Measurements from ENCODE around the gene PPTC7. TPM values are rescaled to one million over a fixed set of nuclear protein-coding genes. Genes with fewer than 3 reads are reported as not detected.
"Not testable (repeated sequence)": the region's sequence is repeated elsewhere in the genome, so short reads cannot be mapped to it uniquely, and the experiment has no call there.

PPTC7 gene
- total RNA-seq, 3 donors from 2014 or later = 74.2 to 76.4 (median 74.4) TPM

DNA sequence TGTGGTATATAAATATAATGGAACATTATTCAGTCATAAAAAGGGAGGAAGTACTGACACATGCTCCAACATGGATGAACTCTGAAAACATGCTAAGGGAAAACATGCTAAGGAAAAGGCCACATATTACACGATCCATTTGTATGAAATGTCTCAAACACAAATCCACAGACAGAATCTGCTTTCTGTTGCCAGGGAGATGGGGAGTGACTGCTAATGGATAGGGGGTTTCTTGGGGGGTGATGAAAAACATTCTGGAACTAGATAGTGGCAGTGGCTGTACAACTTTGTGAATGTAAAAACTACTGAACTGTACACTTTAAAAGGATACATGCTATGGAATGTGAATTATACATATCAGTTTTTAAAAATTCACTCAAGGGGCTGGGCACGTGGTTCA is 6.6 kb downstream of the PPTC7 start:
- DNase-seq (no peak), ATAC-seq (no peak)
- H3K27me3 Mint-ChIP-seq (ENCODE audit: low read depth) = no peaks in the 10 kb centered on the region
- H3K4me3 Mint-ChIP-seq = peak overlapping the region; percentile 42
- H3K9me3 Mint-ChIP-seq = peaks cover 3% of the 10 kb centered on the region
- H3K4me1 Mint-ChIP-seq (ENCODE audit: low read depth) = peaks cover 78% of the 10 kb centered on the region
- H3K36me3 Mint-ChIP-seq (ENCODE audit: insufficient read depth) = peaks cover 14% of the 10 kb centered on the region

DNA sequence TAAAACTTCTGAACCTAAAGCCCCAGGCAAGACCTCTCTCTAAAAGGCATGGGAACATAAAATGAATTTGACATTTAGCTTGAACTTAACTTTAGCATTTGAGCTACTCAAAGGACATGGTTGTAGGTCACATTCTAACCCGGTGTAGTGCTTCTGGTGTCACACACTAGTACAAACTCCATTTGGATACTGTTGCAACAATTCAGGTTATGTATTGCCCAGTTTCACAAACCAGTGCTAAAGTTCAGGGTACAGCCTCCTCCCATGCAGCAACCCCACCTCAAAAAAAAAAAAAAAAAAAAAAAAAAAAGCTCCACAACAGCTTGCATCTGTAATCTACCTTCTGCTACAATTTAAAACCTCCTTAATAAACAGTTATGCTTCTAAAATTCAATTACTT is 7.8 kb downstream of the PPTC7 start:
- peaks cover 11% of the 10 kb centered on the region for H3K36me3 Mint-ChIP-seq (ENCODE audit: insufficient read depth)
- no peak for DNase-seq
- H3K4me3 Mint-ChIP-seq = no peak overlapping the region
- peaks cover 3% of the 10 kb centered on the region for H3K9me3 Mint-ChIP-seq
- H3K4me1 Mint-ChIP-seq (ENCODE audit: low read depth) = peaks cover 66% of the 10 kb centered on the region
- H3K27me3 Mint-ChIP-seq (ENCODE audit: low read depth) = no peaks in the 10 kb centered on the region
- ATAC-seq = no peak

DNA sequence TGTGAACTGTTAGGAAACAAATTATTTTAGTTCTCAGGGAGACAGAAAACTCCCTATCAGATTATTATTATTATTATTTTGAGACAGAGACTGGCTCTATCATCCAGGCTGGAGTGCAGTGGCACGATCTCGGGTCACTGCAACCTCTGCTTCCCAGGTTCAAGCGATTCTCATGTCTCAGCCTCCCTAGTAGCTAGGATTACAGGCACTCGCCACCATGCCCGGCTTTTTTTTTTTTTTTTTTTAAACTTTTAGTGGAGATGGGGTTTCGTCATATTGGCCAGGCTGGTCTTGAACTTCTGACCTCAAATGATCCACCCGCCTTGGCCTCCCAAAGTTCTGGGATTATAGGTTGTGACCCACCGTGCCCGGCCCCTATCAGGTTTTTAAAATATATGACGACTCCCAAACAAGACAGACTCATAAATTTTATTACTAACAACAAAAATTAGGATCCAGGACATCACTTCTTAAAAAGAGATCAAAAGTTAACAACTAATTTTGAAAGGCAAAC is 8.3 kb downstream of the PPTC7 start:
- not testable (repeated sequence) for H3K4me3 Mint-ChIP-seq; H3K9me3 Mint-ChIP-seq; DNase-seq; H3K27me3 Mint-ChIP-seq (ENCODE audit: low read depth); ATAC-seq
- peaks cover 12% of the 10 kb centered on the region for H3K36me3 Mint-ChIP-seq (ENCODE audit: insufficient read depth)
- H3K4me1 Mint-ChIP-seq (ENCODE audit: low read depth) = peaks cover 61% of the 10 kb centered on the region

DNA sequence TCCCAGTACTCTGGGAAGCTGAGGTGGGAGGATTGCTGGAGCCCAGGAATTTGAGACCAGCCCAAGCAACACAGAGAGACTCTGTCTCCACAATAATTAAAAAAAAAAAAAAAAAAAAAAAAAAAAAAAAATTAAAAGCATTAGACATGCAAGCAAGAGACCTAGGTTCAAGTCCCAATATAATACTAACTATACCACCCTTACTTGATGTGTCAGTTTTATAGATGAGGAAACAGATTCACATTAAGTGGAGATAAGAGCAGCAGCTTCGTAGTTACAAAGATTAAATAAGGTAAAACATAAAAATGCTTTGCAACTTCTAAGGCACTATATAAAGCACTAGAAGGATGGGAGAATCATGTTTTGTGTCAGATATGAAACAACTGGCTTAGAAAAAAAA is 9.1 kb downstream of the PPTC7 start:
- H3K9me3 Mint-ChIP-seq = peaks cover 7% of the 10 kb centered on the region
- peaks cover 55% of the 10 kb centered on the region for H3K4me1 Mint-ChIP-seq (ENCODE audit: low read depth)
- H3K27me3 Mint-ChIP-seq (ENCODE audit: low read depth) = no peaks in the 10 kb centered on the region
- DNase-seq (no peak), ATAC-seq (no peak)
- H3K36me3 Mint-ChIP-seq (ENCODE audit: insufficient read depth) = peaks cover 16% of the 10 kb centered on the region
- no peak overlapping the region for H3K4me3 Mint-ChIP-seq

DNA sequence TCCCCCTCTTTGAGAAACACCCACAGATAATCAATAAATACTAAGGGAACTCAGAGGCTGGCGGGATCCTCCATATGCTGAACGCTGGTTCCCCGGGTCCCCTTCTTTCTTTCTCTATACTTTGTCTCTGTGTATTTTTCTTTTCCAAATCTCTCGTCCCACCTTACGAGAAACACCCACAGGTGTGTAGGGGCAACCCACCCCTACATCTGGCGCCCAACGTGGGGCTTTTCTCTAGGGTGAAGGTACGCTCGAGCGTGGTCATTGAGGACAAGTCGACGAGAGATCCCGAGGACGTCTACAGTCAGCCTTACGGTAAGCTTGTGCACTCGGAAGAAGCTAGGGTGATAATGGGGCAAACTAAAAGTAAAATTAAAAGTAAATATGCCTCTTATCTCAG is 12.3 kb downstream of the PPTC7 start:
- not testable (repeated sequence) for ATAC-seq
- peaks cover 18% of the 10 kb centered on the region for H3K36me3 Mint-ChIP-seq (ENCODE audit: insufficient read depth)
- H3K4me1 Mint-ChIP-seq (ENCODE audit: low read depth) = peaks cover 54% of the 10 kb centered on the region

DNA sequence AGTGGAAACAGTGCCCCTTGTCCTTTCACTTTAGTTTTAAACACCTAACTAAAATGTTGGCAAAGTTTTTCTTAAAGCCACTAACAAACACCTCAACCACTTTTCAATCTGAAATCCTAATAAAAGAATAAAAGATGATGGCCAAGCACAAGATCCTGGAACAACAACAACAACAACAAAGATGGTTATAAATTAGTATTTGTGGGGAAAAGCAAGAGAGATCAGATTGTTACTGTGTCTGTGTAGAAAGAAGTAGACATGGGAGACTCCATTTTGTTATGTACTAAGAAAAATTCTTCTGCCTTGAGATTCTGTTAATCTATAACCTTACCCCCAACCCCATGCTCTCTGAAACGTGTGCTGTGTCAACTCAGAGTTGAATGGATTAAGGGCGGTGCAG is 13.3 kb downstream of the PPTC7 start:
- ATAC-seq; H3K9me3 Mint-ChIP-seq; DNase-seq; H3K27me3 Mint-ChIP-seq (ENCODE audit: low read depth); H3K4me3 Mint-ChIP-seq: not testable (repeated sequence)
- Mint-ChIP-seq H3K4me1 (ENCODE audit: low read depth) (peaks cover 55% of the 10 kb centered on the region), H3K36me3 (ENCODE audit: insufficient read depth) (peaks cover 18% of the 10 kb centered on the region)

More for the DNA sequence above, 12.3 kb downstream of the PPTC7 start:
- not testable (repeated sequence) for DNase-seq; H3K27me3 Mint-ChIP-seq (ENCODE audit: low read depth); H3K9me3 Mint-ChIP-seq; H3K4me3 Mint-ChIP-seq

DNA sequence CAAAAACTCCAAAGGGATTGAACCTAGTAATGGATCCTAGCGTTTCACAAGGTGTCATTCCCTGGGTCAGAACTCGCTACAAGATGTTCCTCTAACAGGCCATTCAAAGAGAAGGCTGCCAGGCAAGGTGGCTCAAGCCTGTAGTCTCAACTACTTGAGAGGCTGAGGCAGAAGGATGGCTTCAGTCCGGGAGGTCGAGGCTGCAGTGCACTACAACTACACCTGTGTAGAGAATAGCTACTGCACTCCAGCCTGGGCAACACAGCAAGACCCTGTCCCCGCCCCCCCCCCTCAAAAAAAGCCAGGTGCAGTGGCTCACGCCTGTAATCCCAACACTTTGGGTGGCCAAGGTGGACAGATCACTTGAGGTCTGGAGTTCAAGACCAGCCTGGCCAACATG is 14.4 kb downstream of the PPTC7 start:
- peaks cover 18% of the 10 kb centered on the region for H3K36me3 Mint-ChIP-seq (ENCODE audit: insufficient read depth)

DNA sequence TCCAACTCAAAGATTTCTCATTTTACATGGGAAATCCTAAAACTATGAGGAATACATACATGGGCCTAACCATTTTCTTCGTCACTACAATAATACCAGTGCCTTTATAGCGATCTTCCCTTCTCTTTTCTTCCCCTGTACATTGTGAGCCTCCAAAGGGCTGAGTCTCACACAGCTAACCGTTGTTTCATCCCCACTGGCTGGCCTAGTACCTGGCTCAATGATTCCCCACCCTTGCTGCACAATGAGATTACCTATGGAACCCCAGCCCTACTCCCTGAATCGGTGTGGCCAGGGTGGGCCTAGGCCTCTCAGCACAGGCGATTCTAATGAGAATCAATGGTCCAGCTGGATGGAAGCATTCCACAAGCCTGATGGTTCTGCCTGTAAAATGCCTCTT is 16.1 kb downstream of the PPTC7 start:
- peaks cover 14% of the 10 kb centered on the region for H3K36me3 Mint-ChIP-seq (ENCODE audit: insufficient read depth)
- peaks cover 57% of the 10 kb centered on the region for H3K4me1 Mint-ChIP-seq (ENCODE audit: low read depth)
- no peaks in the 10 kb centered on the region for H3K27me3 Mint-ChIP-seq (ENCODE audit: low read depth)
- no peak overlapping the region for H3K4me3 Mint-ChIP-seq
- H3K9me3 Mint-ChIP-seq = peaks cover 9% of the 10 kb centered on the region
- no peak for DNase-seq
- no peak for ATAC-seq

More for the DNA sequence above, 14.4 kb downstream of the PPTC7 start:
- no peaks in the 10 kb centered on the region for H3K27me3 Mint-ChIP-seq (ENCODE audit: low read depth)
- no peak overlapping the region for H3K4me3 Mint-ChIP-seq
- DNase-seq = no peak
- no peak for ATAC-seq
- peaks cover 9% of the 10 kb centered on the region for H3K9me3 Mint-ChIP-seq
- H3K4me1 Mint-ChIP-seq (ENCODE audit: low read depth) = peaks cover 56% of the 10 kb centered on the region

DNA sequence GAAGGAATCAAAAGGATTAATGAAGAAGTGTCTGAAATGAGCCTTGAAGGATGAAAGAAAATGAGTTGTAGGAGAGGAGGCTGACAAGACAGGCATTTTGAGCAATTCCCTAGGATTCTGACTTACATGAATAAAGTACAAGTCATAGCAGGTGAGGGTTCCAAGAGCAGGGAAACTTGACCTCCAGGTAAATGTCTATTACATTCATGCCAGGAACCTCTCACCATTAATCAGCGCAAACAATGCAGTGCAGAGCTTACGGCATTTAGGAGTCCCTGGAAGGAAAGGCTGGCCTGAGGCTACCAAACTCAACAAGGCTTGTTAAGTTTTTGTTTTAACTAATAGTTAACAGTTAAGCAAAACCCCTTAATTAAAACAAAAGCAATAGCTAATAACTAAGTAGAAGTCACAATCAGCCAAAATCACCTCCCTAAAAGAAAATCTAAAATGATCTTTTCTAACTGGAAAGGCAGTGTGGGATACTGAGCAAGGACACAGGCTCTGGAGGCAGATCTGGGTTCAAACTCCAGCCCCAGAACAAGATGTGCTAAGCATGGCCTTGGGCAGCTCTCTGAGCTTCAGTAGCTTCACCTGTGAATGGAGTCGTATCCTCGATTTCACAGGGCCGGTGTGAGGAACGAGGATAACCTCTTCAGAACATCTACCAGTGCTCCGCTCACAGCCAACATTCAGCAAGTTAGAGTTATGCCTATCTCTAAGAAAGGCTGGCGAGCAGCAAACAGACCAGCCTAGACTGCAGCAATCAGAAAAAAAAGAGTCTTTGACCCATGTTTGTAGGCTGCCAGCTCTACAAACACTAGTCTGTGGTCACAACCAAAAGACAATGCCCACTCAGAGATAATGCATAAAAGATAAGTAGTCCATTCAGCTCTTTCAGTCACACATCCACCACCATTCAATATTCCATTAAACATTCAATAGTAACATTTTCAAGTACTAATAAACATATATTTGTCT is 16.9 kb downstream of the PPTC7 start:
- peaks cover 14% of the 10 kb centered on the region for H3K36me3 Mint-ChIP-seq (ENCODE audit: insufficient read depth)
- DNase-seq (no peak), ATAC-seq (no peak)
- no peak overlapping the region for H3K4me3 Mint-ChIP-seq
- no peaks in the 10 kb centered on the region for H3K27me3 Mint-ChIP-seq (ENCODE audit: low read depth)
- peaks cover 65% of the 10 kb centered on the region for H3K4me1 Mint-ChIP-seq (ENCODE audit: low read depth)
- H3K9me3 Mint-ChIP-seq = peaks cover 9% of the 10 kb centered on the region

DNA sequence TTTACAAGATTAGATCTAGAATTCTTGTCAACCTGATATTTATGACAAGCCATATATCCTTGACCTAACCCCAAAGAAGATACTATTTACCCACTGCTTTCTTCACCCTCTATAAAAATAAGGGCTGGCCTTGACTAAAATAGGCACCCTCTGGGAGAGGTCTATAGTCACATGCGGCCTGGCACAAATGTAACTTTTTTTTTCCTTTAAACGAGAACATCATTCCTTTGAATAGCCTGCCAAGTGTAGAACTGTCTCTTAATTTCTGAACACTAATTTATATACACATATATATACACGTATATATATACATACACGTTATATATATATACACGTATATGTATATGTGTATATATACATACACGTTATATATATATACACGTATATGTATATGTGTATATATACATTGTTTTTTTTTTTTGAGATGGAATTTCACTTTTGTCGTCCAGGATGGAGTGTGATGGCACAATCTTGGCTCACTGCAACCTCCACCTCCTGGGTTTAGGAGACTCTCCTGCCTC is 18.6 kb downstream of the PPTC7 start:
- peaks cover 11% of the 10 kb centered on the region for H3K36me3 Mint-ChIP-seq (ENCODE audit: insufficient read depth)
- DNase-seq = no peak
- H3K9me3 Mint-ChIP-seq = peaks cover 5% of the 10 kb centered on the region
- H3K27me3 Mint-ChIP-seq (ENCODE audit: low read depth) = no peaks in the 10 kb centered on the region
- no peak overlapping the region for H3K4me3 Mint-ChIP-seq
- H3K4me1 Mint-ChIP-seq (ENCODE audit: low read depth) = peaks cover 74% of the 10 kb centered on the region
- no peak for ATAC-seq

DNA sequence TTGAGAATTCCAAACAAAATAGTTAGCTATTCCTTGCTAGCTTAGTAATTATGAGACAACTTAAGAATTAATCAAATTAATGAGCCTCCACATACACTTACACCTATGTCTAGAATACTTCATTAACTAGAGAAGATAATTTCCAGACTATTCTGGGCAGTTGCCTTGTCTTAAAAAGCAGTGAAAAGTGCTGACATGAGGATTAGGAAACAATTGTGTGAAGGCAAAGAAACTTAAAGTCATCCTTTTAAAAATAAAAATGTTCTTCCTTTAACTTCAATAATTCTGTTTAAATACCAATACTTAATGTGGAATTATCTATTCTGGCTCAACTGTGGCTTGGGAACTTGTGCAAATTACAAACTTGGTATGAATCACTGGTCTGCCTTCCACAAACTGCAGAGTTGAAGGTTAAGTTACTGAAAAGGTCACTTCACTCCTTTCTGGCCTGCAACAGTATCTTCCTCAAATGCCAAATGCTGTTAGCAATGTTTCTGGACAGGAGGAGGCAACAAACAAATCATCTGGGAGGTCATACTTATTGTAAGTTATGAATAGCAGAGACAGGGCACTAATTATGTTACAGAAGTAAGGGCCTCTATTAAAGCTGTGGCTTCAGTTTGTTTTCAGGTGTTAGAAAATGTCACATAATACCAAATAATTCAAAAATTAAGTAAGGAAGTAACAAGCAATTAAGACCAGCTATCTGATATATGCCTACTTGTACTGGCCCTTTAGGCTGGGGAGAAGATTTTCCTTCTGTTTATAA is 19.2 kb downstream of the PPTC7 start:
- Mint-ChIP-seq H3K9me3 (peaks cover 5% of the 10 kb centered on the region), H3K27me3 (ENCODE audit: low read depth) (no peaks in the 10 kb centered on the region), H3K4me3 (no peak overlapping the region), H3K36me3 (ENCODE audit: insufficient read depth) (peaks cover 8% of the 10 kb centered on the region), H3K4me1 (ENCODE audit: low read depth) (peaks cover 74% of the 10 kb centered on the region)
- DNase-seq = no peak
- no peak for ATAC-seq

DNA sequence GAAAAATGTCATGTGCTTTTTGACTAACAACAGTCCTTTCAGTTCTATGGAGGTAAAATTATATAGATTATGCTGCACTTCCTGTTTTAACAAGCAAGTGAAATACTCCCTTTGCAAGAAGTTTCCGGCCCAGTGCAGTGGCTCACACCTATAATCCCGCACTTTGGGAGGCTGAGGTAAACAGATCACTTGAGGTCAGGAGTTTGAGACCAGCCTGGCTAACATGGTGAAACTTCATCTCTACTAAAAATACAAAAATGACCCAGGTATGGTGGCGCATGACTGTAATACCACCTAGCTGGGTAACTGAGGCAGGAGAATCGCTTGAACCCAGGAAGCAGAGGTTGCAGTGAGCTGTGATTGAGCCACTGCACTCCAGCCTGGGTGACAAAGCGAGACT is 20.7 kb downstream of the PPTC7 start:
- not testable (repeated sequence) for H3K9me3 Mint-ChIP-seq; H3K36me3 Mint-ChIP-seq (ENCODE audit: insufficient read depth); H3K27me3 Mint-ChIP-seq (ENCODE audit: low read depth)
- H3K4me3 Mint-ChIP-seq = peak overlapping the region; percentile 59
- ATAC-seq (peak; percentile 51 to 80), DNase-seq (peak; percentile 17)
- peaks cover 72% of the 10 kb centered on the region for H3K4me1 Mint-ChIP-seq (ENCODE audit: low read depth)

DNA sequence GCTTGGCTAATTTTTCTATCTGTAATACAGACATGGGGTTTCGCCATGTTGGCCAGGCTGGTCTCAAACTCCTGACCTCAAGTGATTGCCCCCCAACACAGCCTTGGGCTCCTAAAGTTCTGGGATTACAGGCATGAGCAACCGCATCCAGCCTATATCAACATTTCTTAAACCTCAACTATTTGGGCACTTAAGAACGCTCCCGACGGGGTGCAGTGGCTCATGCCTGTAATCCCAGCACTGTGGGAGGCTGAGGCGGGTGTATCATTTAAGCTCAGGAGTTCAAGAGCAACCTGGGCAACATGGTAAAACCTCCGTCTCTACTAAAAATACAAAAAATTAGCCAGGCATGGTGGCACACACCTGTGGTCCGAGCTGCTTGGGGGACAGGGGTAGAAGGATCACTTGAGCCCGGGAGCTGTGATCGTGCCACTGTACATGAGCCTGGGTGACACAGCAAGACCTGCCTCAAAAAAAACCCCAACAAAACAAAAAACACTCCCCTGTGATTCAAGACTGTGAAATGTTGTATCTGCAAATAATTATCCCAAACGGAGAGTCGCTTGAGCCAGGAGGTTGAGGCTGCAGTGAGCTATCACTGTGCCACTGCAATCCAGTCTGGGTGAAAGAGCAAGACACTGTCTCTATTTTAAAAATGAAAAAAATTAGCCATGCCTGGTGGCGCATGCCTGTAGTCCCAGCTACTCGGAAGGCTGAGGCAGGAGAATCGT is 21.5 kb downstream of the PPTC7 start:
- Mint-ChIP-seq H3K27me3 (ENCODE audit: low read depth) (no peaks in the 10 kb centered on the region), H3K36me3 (ENCODE audit: insufficient read depth) (peaks cover 9% of the 10 kb centered on the region), H3K4me3 (peak overlapping the region; percentile 64), H3K4me1 (ENCODE audit: low read depth) (peaks cover 69% of the 10 kb centered on the region), H3K9me3 (peaks cover 3% of the 10 kb centered on the region)
- DNase-seq (no peak), ATAC-seq (peak; percentile 20)

DNA sequence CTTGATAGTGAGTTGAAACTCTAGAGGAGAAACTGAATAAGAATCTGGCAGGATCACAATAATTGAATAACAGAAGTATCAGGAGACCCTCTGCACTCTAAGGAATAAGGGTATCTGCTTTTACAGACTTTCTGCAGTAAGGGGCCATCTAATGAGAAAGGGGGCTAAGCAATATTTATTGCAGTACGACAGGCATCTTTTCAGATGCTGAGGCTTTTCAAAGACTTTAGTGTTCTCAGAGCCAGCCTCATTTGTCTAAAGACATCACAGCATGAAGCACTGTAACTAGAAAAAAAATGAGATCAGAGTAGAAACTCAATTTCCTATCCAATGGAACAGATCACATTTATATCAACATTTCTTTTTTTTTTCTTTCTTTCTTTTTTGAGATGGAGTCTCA is 22.2 kb downstream of the PPTC7 start:
- no peak for DNase-seq
- no peak for ATAC-seq
- no peaks in the 10 kb centered on the region for H3K27me3 Mint-ChIP-seq (ENCODE audit: low read depth)
- H3K4me1 Mint-ChIP-seq (ENCODE audit: low read depth) = peaks cover 68% of the 10 kb centered on the region
- H3K4me3 Mint-ChIP-seq = peak overlapping the region; percentile 12
- H3K36me3 Mint-ChIP-seq (ENCODE audit: insufficient read depth) = peaks cover 9% of the 10 kb centered on the region
- peaks cover 3% of the 10 kb centered on the region for H3K9me3 Mint-ChIP-seq

Data from activated T-cell treated with anti-CD3 and anti-CD28 coated beads, Interleukin-2, amount 50 U/mL, for 4 hours (primary cell).